HEK293 (cell line): ENCODE measurements around the gene MISP.

Experiments
- EGR2 ChIP-seq: fragments of 450-650 bp; formaldehyde crosslinking; IDR thresholded peaks from 2 replicates; pipeline ENCODE4 v1.5.1; 2016; ENCODE audit warnings: low read depth, missing biosample characterization, missing genetic modification characterization
- HOXC10 ChIP-seq: sonication (generic); formaldehyde crosslinking; IDR thresholded peaks from 2 replicates; pipeline ENCODE4 v1.8.1; 2023; ENCODE audit warnings: mild to moderate bottlenecking, missing genetic modification reagents
- KLF1 ChIP-seq: fragments of 450-650 bp; formaldehyde crosslinking; IDR thresholded peaks from 2 replicates; pipeline ENCODE4 v1.5.1; 2016; ENCODE audit warnings: missing biosample characterization, missing genetic modification characterization
- KLF10 ChIP-seq: fragments of 450-650 bp; IDR thresholded peaks from 2 replicates; pipeline ENCODE4 v1.5.1; 2018; ENCODE audit warnings: missing biosample characterization, mild to moderate bottlenecking, missing genetic modification characterization
- KLF9 ChIP-seq: fragments of 450-650 bp; formaldehyde crosslinking; IDR thresholded peaks from 2 replicates; pipeline ENCODE4 v1.5.1; 2016; ENCODE audit warnings: missing biosample characterization, missing genetic modification characterization, low read depth
- MZF1 ChIP-seq: fragments of 450-650 bp; formaldehyde crosslinking; IDR thresholded peaks from 2 replicates; pipeline ENCODE4 v1.5.1; 2017; ENCODE audit warnings: missing biosample characterization, missing genetic modification characterization, borderline replicate concordance
- YY2 ChIP-seq: fragments of 450-650 bp; formaldehyde crosslinking; IDR thresholded peaks from 2 replicates; pipeline ENCODE4 v1.5.1; 2016; ENCODE audit warnings: missing biosample characterization, missing genetic modification characterization
- ZBTB7A ChIP-seq: fragments of 450-650 bp; formaldehyde crosslinking; IDR thresholded peaks from 2 replicates; pipeline ENCODE4 v1.5.1; 2016; ENCODE audit warnings: low read depth, missing biosample characterization, missing genetic modification characterization
- ZBTB8A ChIP-seq: fragments of 450-650 bp; formaldehyde crosslinking; IDR thresholded peaks from 2 replicates; pipeline ENCODE4 v1.5.1; 2016; ENCODE audit warnings: missing biosample characterization, missing genetic modification characterization
- ZNF138 ChIP-seq: fragments of 450-650 bp; formaldehyde crosslinking; IDR thresholded peaks from 2 replicates; pipeline ENCODE4 v1.5.1; 2016; ENCODE audit warnings: missing biosample characterization, missing genetic modification characterization, borderline replicate concordance
- ZNF302 ChIP-seq: fragments of 450-650 bp; formaldehyde crosslinking; IDR thresholded peaks from 2 replicates; pipeline ENCODE4 v1.5.1; 2016; ENCODE audit warnings: missing biosample characterization, missing genetic modification characterization, low read depth
- ZNF335 ChIP-seq: fragments of 450-650 bp; formaldehyde crosslinking; conservative IDR thresholded peaks from 2 replicates; pipeline ENCODE4 v1.5.1; 2016; ENCODE audit warnings: missing biosample characterization, missing genetic modification characterization
- ZNF341 ChIP-seq: fragments of 450-650 bp; formaldehyde crosslinking; IDR thresholded peaks from 2 replicates; pipeline ENCODE4; 2016; ENCODE audit warnings: low read depth, missing biosample characterization, missing genetic modification characterization
- ZNF37A ChIP-seq: fragments of 450-650 bp; IDR thresholded peaks from 2 replicates; pipeline ENCODE4 v1.5.1; 2018; ENCODE audit warnings: missing biosample characterization, missing genetic modification characterization
- ZNF391 ChIP-seq: fragments of 450-650 bp; formaldehyde crosslinking; IDR thresholded peaks from 2 replicates; pipeline ENCODE4 v1.5.1; 2016; ENCODE audit warnings: low read depth, missing biosample characterization, missing genetic modification characterization, borderline replicate concordance
- ZNF501 ChIP-seq: fragments of 450-650 bp; formaldehyde crosslinking; IDR thresholded peaks from 2 replicates; pipeline ENCODE4 v1.5.1; 2016; ENCODE audit warnings: missing biosample characterization, missing genetic modification characterization
- ZNF571 ChIP-seq: fragments of 450-650 bp; formaldehyde crosslinking; IDR thresholded peaks from 2 replicates; pipeline ENCODE4 v1.5.0; 2017; ENCODE audit warnings: missing biosample characterization, missing genetic modification characterization
- ZNF600 ChIP-seq: fragments of 450-650 bp; formaldehyde crosslinking; IDR thresholded peaks from 2 replicates; pipeline ENCODE4 v1.5.1; 2016; ENCODE audit warnings: missing biosample characterization, missing genetic modification characterization
- ZNF785 ChIP-seq: fragments of 450-650 bp; formaldehyde crosslinking; IDR thresholded peaks from 2 replicates; pipeline ENCODE4 v1.5.1; 2016; ENCODE audit warnings: missing biosample characterization, missing genetic modification characterization
- ZSCAN16 ChIP-seq: fragments of 450-650 bp; formaldehyde crosslinking; IDR thresholded peaks from 2 replicates; pipeline ENCODE4 v1.5.1; 2016; ENCODE audit warnings: missing biosample characterization, missing genetic modification characterization
- ZXDB ChIP-seq: fragments of 450-650 bp; formaldehyde crosslinking; IDR thresholded peaks from 2 replicates; pipeline ENCODE4 v1.5.1; 2016; ENCODE audit warnings: missing biosample characterization, missing genetic modification characterization
- TF ChIP-seq, protein P1 (sequence below): fragments of 450-650 bp; formaldehyde crosslinking; IDR thresholded peaks from 2 replicates; pipeline ENCODE4 v1.5.1; 2016; ENCODE audit warnings: missing biosample characterization, missing genetic modification characterization
- TF ChIP-seq, protein P2 (sequence below): fragments of 450-650 bp; formaldehyde crosslinking; IDR thresholded peaks from 2 replicates; pipeline ENCODE4 v1.5.1; 2016; ENCODE audit warnings: missing biosample characterization, missing genetic modification characterization
- TF ChIP-seq, protein P3 (sequence below): fragments of 450-650 bp; formaldehyde crosslinking; IDR thresholded peaks from 2 replicates; pipeline ENCODE4 v1.5.1; 2016; ENCODE audit warnings: missing biosample characterization, missing genetic modification characterization
- TF ChIP-seq, protein P4 (sequence below): fragments of 450-650 bp; formaldehyde crosslinking; IDR thresholded peaks from 2 replicates; pipeline ENCODE4 v1.5.1; 2016; ENCODE audit warnings: missing biosample characterization, missing genetic modification characterization
- TF ChIP-seq, protein P5 (sequence below): fragments of 450-650 bp; formaldehyde crosslinking; IDR thresholded peaks from 2 replicates; pipeline ENCODE4 v1.5.1; 2016; ENCODE audit warnings: missing biosample characterization, missing genetic modification characterization
- TF ChIP-seq, protein P6 (sequence below): fragments of 450-650 bp; formaldehyde crosslinking; IDR thresholded peaks from 2 replicates; pipeline ENCODE4 v1.5.1; 2017; ENCODE audit warnings: missing biosample characterization, mild to moderate bottlenecking, missing genetic modification characterization, moderate library complexity

The MISP gene

DNA sequence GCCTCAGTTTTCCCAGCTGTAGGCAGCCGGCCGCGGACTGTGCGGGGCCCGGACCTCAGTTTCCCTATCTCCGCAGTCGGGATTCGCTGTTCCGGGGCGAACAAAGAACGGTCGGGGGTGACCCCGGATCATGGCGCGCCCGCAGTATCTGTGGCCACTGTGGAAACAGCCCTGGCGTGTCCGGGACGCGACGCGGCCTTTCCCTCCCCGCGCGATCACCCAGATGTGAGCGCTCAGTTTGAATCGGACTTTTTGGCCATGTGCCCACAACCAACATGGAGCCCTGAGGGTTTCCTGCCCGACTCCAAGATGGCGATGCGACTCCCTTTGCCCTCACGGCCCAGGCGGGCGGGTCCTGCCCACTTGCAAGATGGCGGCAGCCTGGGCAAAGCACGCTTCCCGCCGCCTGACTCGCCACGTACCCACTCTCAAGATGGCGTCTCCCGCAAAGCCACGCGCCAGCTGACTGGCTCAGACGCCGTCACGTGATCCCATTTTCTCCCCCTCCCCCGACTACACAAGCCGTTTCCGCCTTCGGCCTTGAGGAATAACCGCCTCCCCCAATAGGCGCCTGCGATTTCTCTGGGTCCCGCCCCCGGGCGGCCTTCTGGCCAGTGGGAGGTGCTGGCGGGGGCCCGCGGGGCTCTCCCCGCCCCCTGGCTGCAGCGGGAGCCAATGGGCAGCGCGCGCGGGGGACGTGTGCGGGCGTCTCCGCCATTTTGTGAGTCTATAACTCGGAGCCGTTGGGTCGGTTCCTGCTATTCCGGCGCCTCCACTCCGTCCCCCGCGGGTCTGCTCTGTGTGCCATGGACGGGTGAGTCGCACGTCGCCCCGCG is 46.0 kb downstream of the MISP start, which contains the start of gene PTBP1 (continued):
- TF ChIP-seq, protein P1, sequence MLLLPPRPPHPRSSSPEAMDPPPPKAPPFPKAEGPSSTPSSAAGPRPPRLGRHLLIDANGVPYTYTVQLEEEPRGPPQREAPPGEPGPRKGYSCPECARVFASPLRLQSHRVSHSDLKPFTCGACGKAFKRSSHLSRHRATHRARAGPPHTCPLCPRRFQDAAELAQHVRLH (tag by site-specific recombination): 0 out of 2 replicates have a peak, but pooled peaks have one; percentile 20
- TF ChIP-seq, protein P2, sequence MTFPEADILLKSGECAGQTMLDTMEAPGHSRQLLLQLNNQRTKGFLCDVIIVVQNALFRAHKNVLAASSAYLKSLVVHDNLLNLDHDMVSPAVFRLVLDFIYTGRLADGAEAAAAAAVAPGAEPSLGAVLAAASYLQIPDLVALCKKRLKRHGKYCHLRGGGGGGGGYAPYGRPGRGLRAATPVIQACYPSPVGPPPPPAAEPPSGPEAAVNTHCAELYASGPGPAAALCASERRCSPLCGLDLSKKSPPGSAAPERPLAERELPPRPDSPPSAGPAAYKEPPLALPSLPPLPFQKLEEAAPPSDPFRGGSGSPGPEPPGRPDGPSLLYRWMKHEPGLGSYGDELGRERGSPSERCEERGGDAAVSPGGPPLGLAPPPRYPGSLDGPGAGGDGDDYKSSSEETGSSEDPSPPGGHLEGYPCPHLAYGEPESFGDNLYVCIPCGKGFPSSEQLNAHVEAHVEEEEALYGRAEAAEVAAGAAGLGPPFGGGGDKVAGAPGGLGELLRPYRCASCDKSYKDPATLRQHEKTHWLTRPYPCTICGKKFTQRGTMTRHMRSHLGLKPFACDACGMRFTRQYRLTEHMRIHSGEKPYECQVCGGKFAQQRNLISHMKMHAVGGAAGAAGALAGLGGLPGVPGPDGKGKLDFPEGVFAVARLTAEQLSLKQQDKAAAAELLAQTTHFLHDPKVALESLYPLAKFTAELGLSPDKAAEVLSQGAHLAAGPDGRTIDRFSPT (tag by site-specific recombination): peak; percentile 100
- peak; percentile 49 for TF ChIP-seq KLF1
- peak; percentile 61; the same call in 1 of the 2 replicates for TF ChIP-seq ZNF501 (tag by site-specific recombination)
- no peak for TF ChIP-seq ZNF571 (tag by site-specific recombination)
- TF ChIP-seq YY2 (tag by site-specific recombination): peak; percentile 99
- peak; percentile 68; the same call in 1 of the 2 replicates for TF ChIP-seq KLF9 (tag by site-specific recombination)
- TF ChIP-seq ZBTB8A: peak; percentile 61
- TF ChIP-seq ZNF785: 0 out of 2 replicates have a peak, but pooled peaks have one; percentile 59
- TF ChIP-seq ZNF37A (tag by site-specific recombination): no peak
- TF ChIP-seq, protein P3, sequence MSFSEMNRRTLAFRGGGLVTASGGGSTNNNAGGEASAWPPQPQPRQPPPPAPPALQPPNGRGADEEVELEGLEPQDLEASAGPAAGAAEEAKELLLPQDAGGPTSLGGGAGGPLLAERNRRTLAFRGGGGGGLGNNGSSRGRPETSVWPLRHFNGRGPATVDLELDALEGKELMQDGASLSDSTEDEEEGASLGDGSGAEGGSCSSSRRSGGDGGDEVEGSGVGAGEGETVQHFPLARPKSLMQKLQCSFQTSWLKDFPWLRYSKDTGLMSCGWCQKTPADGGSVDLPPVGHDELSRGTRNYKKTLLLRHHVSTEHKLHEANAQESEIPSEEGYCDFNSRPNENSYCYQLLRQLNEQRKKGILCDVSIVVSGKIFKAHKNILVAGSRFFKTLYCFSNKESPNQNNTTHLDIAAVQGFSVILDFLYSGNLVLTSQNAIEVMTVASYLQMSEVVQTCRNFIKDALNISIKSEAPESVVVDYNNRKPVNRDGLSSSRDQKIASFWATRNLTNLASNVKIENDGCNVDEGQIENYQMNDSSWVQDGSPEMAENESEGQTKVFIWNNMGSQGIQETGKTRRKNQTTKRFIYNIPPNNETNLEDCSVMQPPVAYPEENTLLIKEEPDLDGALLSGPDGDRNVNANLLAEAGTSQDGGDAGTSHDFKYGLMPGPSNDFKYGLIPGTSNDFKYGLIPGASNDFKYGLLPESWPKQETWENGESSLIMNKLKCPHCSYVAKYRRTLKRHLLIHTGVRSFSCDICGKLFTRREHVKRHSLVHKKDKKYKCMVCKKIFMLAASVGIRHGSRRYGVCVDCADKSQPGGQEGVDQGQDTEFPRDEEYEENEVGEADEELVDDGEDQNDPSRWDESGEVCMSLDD (tag by site-specific recombination): no peak
- peak; percentile 37; the same call in 1 of the 2 replicates for TF ChIP-seq ZNF391 (tag by site-specific recombination)
- TF ChIP-seq ZXDB: peak; percentile 88
- no peak for TF ChIP-seq ZNF138 (tag by site-specific recombination)
- TF ChIP-seq, protein P4, sequence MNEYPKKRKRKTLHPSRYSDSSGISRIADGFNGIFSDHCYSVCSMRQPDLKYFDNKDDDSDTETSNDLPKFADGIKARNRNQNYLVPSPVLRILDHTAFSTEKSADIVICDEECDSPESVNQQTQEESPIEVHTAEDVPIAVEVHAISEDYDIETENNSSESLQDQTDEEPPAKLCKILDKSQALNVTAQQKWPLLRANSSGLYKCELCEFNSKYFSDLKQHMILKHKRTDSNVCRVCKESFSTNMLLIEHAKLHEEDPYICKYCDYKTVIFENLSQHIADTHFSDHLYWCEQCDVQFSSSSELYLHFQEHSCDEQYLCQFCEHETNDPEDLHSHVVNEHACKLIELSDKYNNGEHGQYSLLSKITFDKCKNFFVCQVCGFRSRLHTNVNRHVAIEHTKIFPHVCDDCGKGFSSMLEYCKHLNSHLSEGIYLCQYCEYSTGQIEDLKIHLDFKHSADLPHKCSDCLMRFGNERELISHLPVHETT: peak; percentile 90
- 0 out of 2 replicates have a peak, but pooled peaks have one; percentile 67 for TF ChIP-seq HOXC10 (CRISPR knock-in tag)
- peak; percentile 89 for TF ChIP-seq ZNF341
- TF ChIP-seq ZNF600: 0 out of 2 replicates have a peak, but pooled peaks have one; percentile 16
- peak; percentile 77 for TF ChIP-seq EGR2 (tag by site-specific recombination)
- peak; percentile 51; the same call in 1 of the 2 replicates for TF ChIP-seq KLF10 (tag by site-specific recombination)
- TF ChIP-seq, protein P5, sequence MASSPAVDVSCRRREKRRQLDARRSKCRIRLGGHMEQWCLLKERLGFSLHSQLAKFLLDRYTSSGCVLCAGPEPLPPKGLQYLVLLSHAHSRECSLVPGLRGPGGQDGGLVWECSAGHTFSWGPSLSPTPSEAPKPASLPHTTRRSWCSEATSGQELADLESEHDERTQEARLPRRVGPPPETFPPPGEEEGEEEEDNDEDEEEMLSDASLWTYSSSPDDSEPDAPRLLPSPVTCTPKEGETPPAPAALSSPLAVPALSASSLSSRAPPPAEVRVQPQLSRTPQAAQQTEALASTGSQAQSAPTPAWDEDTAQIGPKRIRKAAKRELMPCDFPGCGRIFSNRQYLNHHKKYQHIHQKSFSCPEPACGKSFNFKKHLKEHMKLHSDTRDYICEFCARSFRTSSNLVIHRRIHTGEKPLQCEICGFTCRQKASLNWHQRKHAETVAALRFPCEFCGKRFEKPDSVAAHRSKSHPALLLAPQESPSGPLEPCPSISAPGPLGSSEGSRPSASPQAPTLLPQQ (tag by site-specific recombination): peak; percentile 74
- TF ChIP-seq, protein P6, sequence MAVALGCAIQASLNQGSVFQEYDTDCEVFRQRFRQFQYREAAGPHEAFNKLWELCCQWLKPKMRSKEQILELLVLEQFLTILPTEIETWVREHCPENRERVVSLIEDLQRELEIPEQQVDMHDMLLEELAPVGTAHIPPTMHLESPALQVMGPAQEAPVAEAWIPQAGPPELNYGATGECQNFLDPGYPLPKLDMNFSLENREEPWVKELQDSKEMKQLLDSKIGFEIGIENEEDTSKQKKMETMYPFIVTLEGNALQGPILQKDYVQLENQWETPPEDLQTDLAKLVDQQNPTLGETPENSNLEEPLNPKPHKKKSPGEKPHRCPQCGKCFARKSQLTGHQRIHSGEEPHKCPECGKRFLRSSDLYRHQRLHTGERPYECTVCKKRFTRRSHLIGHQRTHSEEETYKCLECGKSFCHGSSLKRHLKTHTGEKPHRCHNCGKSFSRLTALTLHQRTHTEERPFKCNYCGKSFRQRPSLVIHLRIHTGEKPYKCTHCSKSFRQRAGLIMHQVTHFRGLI (tag by site-specific recombination): 0 out of 2 replicates have a peak, but pooled peaks have one; percentile 22
- TF ChIP-seq ZNF302: no peak
- peak; percentile 42; the same call in 1 of the 2 replicates for TF ChIP-seq ZBTB7A (tag by site-specific recombination)
- no peak for TF ChIP-seq ZSCAN16 (tag by site-specific recombination)
- peak; percentile 90 for TF ChIP-seq ZNF335 (tag by site-specific recombination)
- TF ChIP-seq MZF1: no peak
